Smooth muscle cell (in vitro differentiated cells): ENCODE results near the gene ACOT7. TPM values are rescaled to one million over a fixed set of nuclear protein-coding genes. Genes with fewer than 3 reads are reported as not detected.

ENCODE experiments used
- DNase-seq: peaks from one replicate; lab custom pipeline; 2025; ENCODE audit not compliant: unreplicated experiment; lab: John Stamatoyannopoulos, UW
- H2AFZ ChIP-seq: fragments of 200-600 bp; sonication (generic); 2 replicates; pipeline ENCODE4 v1.6.0; 2016; ENCODE audit warnings: antibody characterized with exemption, low read depth, mild to moderate bottlenecking
- H3F3A ChIP-seq: fragments of 200-600 bp; sonication (generic); 2 replicates; pipeline ENCODE4 v1.6.0; 2017; ENCODE audit warnings: antibody characterized with exemption, low read depth
- H3K27ac ChIP-seq: fragments of 200-600 bp; sonication (generic); 2 replicates; pipeline ENCODE4 v1.5.1; 2016; ENCODE audit warnings: low read depth, mild to moderate bottlenecking
- H3K27me3 ChIP-seq: fragments of 200-600 bp; sonication (generic); 2 replicates; pipeline ENCODE4 v1.6.1; 2016; ENCODE audit warnings: low read depth, mild to moderate bottlenecking
- H3K36me3 ChIP-seq: fragments of 200-600 bp; sonication (generic); 2 replicates; pipeline ENCODE4 v1.5.1; 2016; ENCODE audit warnings: low read depth
- H3K4me1 ChIP-seq: fragments of 200-600 bp; sonication (generic); 2 replicates; pipeline ENCODE4 v1.5.1; 2016; ENCODE audit warnings: low read depth
- H3K4me2 ChIP-seq: fragments of 200-600 bp; sonication (generic); 2 replicates; pipeline ENCODE4 v1.6.0; 2016; ENCODE audit warnings: mild to moderate bottlenecking
- H3K4me3 ChIP-seq: fragments of 200-600 bp; sonication (generic); 2 replicates; pipeline ENCODE4 v1.5.1; 2016; ENCODE audit warnings: mild to moderate bottlenecking
- H3K79me2 ChIP-seq: fragments of 200-600 bp; sonication (generic); 2 replicates; pipeline ENCODE4 v1.6.0; 2016; ENCODE audit warnings: low read depth, mild to moderate bottlenecking
- H3K9ac ChIP-seq: fragments of 200-600 bp; sonication (generic); 2 replicates; pipeline ENCODE4 v1.6.0; 2016; ENCODE audit warnings: low read depth
- H3K9me3 ChIP-seq: fragments of 200-600 bp; sonication (generic); replicated peaks from 2 replicates; pipeline ENCODE4 v1.5.1; 2016; ENCODE audit warnings: low read depth
- H4K20me1 ChIP-seq: fragments of 200-600 bp; sonication (generic); 2 replicates; pipeline ENCODE4 v1.6.0; 2016; ENCODE audit warnings: low read depth
- CTCF ChIP-seq: fragments of 200-600 bp; sonication (generic); IDR thresholded peaks from 2 replicates; pipeline ENCODE4 v1.5.1; 2017; ENCODE audit warnings: borderline replicate concordance, mild to moderate bottlenecking, antibody characterized with exemption; ENCODE audit not compliant: insufficient read depth, poor library complexity, severe bottlenecking
- WGBS: methylation state at CpG from one replicate; pipeline ENCODE4 v1.1.7; 2016; ENCODE audit warnings: low lambda C conversion rate; 5-methylcytosine and 5-hydroxymethylcytosine counted together
- polyA plus RNA-seq: library from polyadenylated mRNA; unstranded; fragments of >200 nt; fragmentation: Nextera tagmentation; extraction: Ambion mirVana; gene quantifications from 2 replicates; pipeline ENCODE4 v1.2.1, GENCODE V29; 2016
- total RNA-seq: library from RNA; depleted of rRNA; stranded (reverse); fragments of >200 nt; gene quantifications from 2 replicates; pipeline ENCODE4 v1.2.3, GENCODE V29; 2014

The ACOT7 gene
- total and polyA plus RNA-seq, 2 experiments from 2014 or later: 19.5 to 53.8 TPM

GRCh38 chr1:6353955-6354658 lies 39.5 kb downstream of the ACOT7 start:
- no peak overlapping the region for H3K4me2 ChIP-seq
- no peak overlapping the region for H3K9ac ChIP-seq
- TF ChIP-seq CTCF: no peak
- H3K27ac ChIP-seq: no peak overlapping the region
- no peak overlapping the region for H3K4me3 ChIP-seq
- H3K27me3 ChIP-seq: no peaks in the 10 kb centered on the region
- H3F3A ChIP-seq: peaks cover 6% of the 10 kb centered on the region
- H3K79me2 ChIP-seq: no peaks in the 10 kb centered on the region
- peaks cover 79% of the 10 kb centered on the region for H4K20me1 ChIP-seq
- 78% methylated on average over 13 of the region's 14 CpGs for WGBS
- peaks cover 6% of the 10 kb centered on the region for H3K4me1 ChIP-seq
- no peak for DNase-seq
- H3K36me3 ChIP-seq: no peaks in the 10 kb centered on the region
- H3K9me3 ChIP-seq: no peaks in the 10 kb centered on the region
- no peak overlapping the region for H2AFZ ChIP-seq

- no peaks in the 10 kb centered on the region for H3K27me3 ChIP-seq
- no peaks in the 10 kb centered on the region for H3K36me3 ChIP-seq
- peaks cover 1% of the 10 kb centered on the region for H3K4me1 ChIP-seq
- peaks cover 74% of the 10 kb centered on the region for H4K20me1 ChIP-seq
- no peak overlapping the region for H3K4me3 ChIP-seq
- no peak overlapping the region for H2AFZ ChIP-seq
- peaks cover 1% of the 10 kb centered on the region for H3F3A ChIP-seq
- H3K9me3 ChIP-seq: no peaks in the 10 kb centered on the region
- no peaks in the 10 kb centered on the region for H3K79me2 ChIP-seq
- no peak for TF ChIP-seq CTCF
- no peak for DNase-seq
- 39% methylated on average over 6 of the region's 6 CpGs for WGBS
- H3K9ac ChIP-seq: no peak overlapping the region
- H3K27ac ChIP-seq: no peak overlapping the region
- no peak overlapping the region for H3K4me2 ChIP-seq
These were observed 40.0 kb downstream of the ACOT7 start for GRCh38 chr1:6353619-6353954.

- Histone ChIP-seq H3K27ac (no peak overlapping the region), H3K36me3 (no peaks in the 10 kb centered on the region), H3K4me2 (no peak overlapping the region), H3K4me3 (no peak overlapping the region), H3K9ac (no peak overlapping the region), H4K20me1 (peaks cover 65% of the 10 kb centered on the region), H2AFZ (no peak overlapping the region), H3K9me3 (no peaks in the 10 kb centered on the region), H3K79me2 (no peaks in the 10 kb centered on the region), H3F3A (no peaks in the 10 kb centered on the region), H3K4me1 (no peaks in the 10 kb centered on the region), H3K27me3 (no peaks in the 10 kb centered on the region)
- 57% methylated on average over 3 of the region's 3 CpGs for WGBS
- DNase-seq: no peak
- TF ChIP-seq CTCF: no peak
These were observed 41.4 kb downstream of the ACOT7 start for GRCh38 chr1:6352138-6352563.
